ENCODE data around the gene ORAI3.

ORAI3 gene

DNA sequence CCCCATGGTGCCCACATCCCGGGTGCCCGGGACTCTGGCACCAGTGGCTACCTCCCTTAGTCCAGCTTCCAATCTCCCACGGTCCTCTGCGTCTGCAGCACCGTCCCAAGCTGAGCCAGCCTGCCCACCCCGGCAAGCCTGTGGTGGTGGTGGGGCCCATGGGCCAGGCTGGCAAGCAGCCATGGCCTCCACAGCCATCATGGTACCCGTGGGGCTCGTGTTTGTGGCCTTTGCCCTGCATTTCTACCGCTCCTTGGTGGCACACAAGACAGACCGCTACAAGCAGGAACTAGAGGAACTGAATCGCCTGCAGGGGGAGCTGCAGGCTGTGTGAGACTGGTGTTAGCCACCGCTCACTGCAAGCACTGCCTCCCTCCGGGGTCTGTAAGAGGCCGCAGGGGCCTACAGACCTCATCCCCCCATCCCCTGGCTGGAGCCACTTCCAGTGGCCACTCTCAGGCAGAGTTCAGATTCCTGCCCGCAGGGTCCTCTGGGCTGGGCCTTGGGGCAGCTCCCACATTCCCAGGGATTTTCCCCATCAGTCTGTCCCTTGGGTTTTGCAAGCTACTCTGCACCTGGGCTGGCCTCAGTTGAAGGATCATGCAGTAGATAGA is 4.8 kb downstream of the ORAI3 start:
- ChIA-PET POLR2A (interaction anchor here (0.6 to 1.5 kb wide), 3 partner anchors 118 to 512 kb away, joined by 3 to 4 read pairs (median 3); partner anchors contain the start of gene FUS), CTCF (interaction anchor here (0.6 to 8.4 kb wide), 37 partner anchors 12 to 919 kb away, joined by 3 to 103 read pairs (median 5); partner anchors contain the start of genes ARMC5, FBXL19, FUS and HSD3B7)
- DNase-seq (ENCODE audit: low read depth, low spot score): no peak
- TF ChIP-seq, protein P1, sequence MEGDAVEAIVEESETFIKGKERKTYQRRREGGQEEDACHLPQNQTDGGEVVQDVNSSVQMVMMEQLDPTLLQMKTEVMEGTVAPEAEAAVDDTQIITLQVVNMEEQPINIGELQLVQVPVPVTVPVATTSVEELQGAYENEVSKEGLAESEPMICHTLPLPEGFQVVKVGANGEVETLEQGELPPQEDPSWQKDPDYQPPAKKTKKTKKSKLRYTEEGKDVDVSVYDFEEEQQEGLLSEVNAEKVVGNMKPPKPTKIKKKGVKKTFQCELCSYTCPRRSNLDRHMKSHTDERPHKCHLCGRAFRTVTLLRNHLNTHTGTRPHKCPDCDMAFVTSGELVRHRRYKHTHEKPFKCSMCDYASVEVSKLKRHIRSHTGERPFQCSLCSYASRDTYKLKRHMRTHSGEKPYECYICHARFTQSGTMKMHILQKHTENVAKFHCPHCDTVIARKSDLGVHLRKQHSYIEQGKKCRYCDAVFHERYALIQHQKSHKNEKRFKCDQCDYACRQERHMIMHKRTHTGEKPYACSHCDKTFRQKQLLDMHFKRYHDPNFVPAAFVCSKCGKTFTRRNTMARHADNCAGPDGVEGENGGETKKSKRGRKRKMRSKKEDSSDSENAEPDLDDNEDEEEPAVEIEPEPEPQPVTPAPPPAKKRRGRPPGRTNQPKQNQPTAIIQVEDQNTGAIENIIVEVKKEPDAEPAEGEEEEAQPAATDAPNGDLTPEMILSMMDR (IDR thresholded peaks at IDR 0.05; ENCODE audit: insufficient read depth, low read length, missing control alignments): peak; percentile 78
- H3K4me3 ChIP-seq (ENCODE audit: low read depth, low read length): no peak overlapping the region

DNA sequence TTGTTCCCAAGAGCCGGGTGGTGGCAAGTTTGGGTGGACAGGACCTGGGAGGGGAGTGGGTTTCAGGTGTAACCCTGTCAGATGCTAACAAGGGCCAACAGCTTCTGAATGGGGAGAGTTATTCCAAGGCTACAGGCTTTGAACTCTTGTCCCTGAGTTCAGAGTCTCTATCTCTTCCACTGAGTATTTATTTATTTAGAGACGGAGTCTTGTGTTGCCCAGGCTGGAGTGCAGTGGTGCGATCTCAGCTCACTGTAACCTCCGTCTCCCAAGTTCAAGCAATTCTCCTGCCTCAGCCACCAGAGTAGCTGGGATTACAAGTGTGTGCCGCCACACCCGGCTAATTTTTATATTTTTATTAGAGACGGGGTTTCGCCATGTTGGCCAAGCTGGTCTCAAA is 6.1 kb downstream of the ORAI3 start:
- CTCF ChIA-PET: interaction anchor here (0.8 to 8.4 kb wide), 17 partner anchors 14 to 914 kb away, joined by 3 to 103 read pairs (median 11); partner anchors contain the start of genes ARMC5, FUS, HSD3B7 and KAT8
- POLR2A ChIA-PET: interaction anchor here (0.7 kb wide), 1 partner anchor 13 kb away, joined by 3 read pairs; no protein-coding TSS in a partner anchor

DNA sequence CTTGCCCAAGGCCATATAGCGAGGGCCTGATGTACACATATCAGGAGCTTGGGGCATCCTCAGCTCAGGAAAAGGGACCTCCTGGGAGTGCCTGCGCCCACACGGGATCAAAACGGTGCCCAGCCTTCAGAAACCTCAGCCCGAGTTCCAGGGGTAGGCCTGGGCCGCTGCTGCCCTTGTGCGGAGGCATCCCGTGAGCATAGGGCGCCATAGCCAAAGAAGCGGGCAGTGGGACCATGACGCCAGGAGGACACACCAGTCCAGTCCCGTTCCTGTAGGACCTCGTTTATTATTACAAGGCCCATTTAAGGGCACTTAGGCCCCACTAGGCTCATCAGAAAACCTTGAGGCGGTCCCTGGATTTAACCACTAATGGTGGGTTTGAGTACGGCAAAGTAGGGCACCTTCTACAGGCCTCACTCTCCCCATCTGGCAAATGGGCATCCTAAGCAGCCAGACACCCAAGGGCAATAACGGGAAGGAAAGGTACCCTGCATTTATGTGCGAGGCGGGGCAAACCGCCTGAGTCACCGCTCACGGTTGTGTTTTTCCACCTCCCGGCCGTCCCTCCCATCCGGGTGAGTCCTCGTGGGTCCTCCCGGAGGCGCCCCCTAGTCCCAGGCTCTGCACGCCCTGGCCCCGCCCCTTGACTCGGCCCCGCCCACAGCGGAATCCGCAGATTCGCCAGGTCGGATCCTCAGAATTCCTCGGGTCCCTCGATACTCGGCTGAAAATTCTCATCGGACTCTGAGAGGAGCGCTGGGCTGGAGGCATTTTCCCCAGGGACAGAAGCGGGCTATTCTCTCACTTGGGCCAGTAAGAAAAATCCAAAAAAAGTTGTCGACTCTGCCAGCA is 8.0 kb downstream of the ORAI3 start:
- CTCF ChIA-PET: interaction anchor here (1.0 to 8.4 kb wide), 5 partner anchors 11 to 912 kb away, joined by 3 to 103 read pairs (median 5); partner anchors contain the start of gene VKORC1
- POLR2A ChIA-PET: interaction anchor here (0.5 kb wide), 1 partner anchor 80 kb away, joined by 3 read pairs; no protein-coding TSS in a partner anchor

More for the DNA sequence above, 6.1 kb downstream of the ORAI3 start:
- no peak overlapping the region for H3K4me3 ChIP-seq (ENCODE audit: low read depth, low read length)
- no peak for DNase-seq (ENCODE audit: low read depth, low spot score)
- TF ChIP-seq, protein P1 (IDR thresholded peaks at IDR 0.05; ENCODE audit: insufficient read depth, low read length, missing control alignments): no peak

DNA sequence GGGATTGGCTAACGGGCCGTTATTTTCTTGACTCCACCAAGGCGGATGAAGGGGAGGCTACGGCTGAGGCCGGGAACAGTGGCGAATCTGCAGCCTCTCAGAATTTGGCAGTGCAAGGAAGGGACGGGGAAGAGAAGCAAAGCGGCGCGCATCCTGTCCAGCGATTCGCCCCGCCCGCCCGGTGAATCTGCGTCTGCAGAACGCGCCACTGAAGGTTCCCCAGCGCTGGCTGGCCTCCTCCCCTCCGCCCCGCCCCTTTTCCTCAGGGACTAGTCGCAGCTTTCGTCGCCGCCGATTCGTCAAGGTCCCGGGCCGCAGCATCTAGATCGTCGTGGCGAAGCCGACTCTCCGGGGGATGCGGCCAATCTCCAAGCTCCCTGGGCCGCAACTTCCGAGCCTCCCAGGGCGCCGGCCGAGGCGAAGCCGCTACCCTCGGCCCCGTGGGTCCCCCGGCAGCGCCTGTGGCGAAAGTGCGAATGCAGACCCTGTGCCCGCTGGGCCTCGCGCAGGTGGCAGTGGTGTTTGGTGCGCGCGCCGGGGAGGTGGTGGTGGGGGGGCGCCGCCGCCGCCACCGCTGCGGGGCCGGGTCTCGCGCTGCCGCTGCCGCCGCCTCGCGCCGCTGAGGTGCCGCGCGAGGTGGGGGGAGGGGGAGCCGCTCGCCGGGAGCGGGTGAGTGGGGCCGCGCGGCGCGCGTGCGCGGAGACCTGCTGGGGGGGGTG is 8.7 kb downstream of the ORAI3 start, which contains the start of gene SETD1A:
SETD1A (plus strand) TSS at position 299 of the 719 bp plus-strand sequence. CDS start 978 bp downstream, outside the sequence.
- H3K4me3 ChIP-seq (ENCODE audit: low read depth, low read length): peak within 1 kb of the TSS; percentile 84
- POLR2A ChIA-PET: interaction anchor here (0.5 kb wide), 1 partner anchor 79 kb away, joined by 3 read pairs; no protein-coding TSS in a partner anchor
- CTCF ChIA-PET: interaction anchor here (1.0 kb wide), 1 partner anchor 11 kb away, joined by 3 read pairs; no protein-coding TSS in a partner anchor
- peak; percentile 75 for DNase-seq (ENCODE audit: low read depth, low spot score)
- TF ChIP-seq, protein P1 (IDR thresholded peaks at IDR 0.05; ENCODE audit: insufficient read depth, low read length, missing control alignments): no peak

More for the DNA sequence above, 8.0 kb downstream of the ORAI3 start:
- peak overlapping the region; percentile 84 for H3K4me3 ChIP-seq (ENCODE audit: low read depth, low read length)
- TF ChIP-seq, protein P1 (IDR thresholded peaks at IDR 0.05; ENCODE audit: insufficient read depth, low read length, missing control alignments): peak; percentile 53
- DNase-seq (ENCODE audit: low read depth, low spot score): no peak

DNA sequence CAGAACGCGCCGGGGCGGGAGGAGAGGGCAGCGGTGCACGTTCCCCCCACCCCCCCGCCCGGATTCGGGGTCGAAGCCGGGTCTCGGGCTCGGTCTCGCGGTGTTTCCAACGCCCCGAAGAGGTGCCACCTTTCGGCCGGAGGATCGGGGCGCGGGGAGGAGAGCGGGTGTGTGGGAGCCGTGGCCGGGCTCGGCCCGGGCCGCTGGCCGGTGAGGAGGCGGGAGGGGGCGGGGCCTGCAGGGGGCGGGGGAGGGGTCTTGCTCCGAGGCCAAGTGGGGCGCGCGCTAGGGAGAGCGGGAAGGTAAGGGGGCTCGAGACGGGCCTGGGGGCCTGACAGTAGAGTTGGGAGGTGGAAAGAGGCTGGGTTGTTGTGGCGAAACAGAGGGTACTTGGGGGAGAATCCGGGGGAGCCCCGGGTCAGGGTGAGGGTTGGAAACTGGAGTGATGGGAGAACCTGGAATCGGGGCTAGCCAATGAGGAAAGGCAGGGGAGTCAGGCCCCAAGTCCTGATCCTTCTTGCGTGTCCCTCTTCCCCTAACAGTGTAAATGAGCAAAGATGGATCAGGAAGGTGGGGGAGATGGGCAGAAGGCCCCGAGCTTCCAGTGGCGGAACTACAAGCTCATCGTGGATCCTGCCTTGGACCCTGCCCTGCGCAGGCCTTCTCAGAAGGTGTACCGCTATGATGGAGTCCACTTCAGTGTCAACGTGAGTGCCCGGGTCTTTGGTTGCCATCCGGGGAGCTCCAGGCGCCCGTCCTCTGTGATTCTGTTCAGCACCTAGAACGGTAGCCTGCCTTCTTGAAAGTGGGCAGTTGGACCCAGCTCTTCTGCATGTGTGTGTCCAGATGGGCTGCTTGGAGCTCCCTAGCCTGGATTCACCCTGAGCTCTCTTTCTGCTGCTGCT is 9.6 kb downstream of the ORAI3 start:
- CTCF ChIA-PET: interaction anchor here (1.0 to 1.6 kb wide), 4 partner anchors 10 to 184 kb away, joined by 3 to 11 read pairs (median 4); partner anchors contain the start of gene HSD3B7

More for the DNA sequence above, 9.6 kb downstream of the ORAI3 start:
- TF ChIP-seq, protein P1 (IDR thresholded peaks at IDR 0.05; ENCODE audit: insufficient read depth, low read length, missing control alignments): peak; percentile 17
- H3K4me3 ChIP-seq (ENCODE audit: low read depth, low read length): peak overlapping the region; percentile 84
- POLR2A ChIA-PET: interaction anchor here (0.9 to 1.4 kb wide), 3 partner anchors 20 to 222 kb away, joined by 3 to 4 read pairs (median 3); partner anchors contain the start of genes ZNF646 and ZNF668
- DNase-seq (ENCODE audit: low read depth, low spot score): no peak
